HepG2 (cell line): ENCODE data around the gene CMTR2. TPM values are rescaled to one million over a fixed set of nuclear protein-coding genes. Genes with fewer than 3 reads are reported as not detected.

Experiments
- ATAC-seq: fragments of 200-7000 bp; cut with Tn5 transposase; 3 replicates; pipeline ENCODE4 v1.9.1; 2020; ENCODE audit warnings: mild to moderate bottlenecking, moderate library complexity
- BruUV-seq: library from RNA; stranded (reverse); fragments of 400-500 nt; replicated peaks from 2 replicates; lab custom pipeline; 2021; lab: Mats Ljungman, UMichigan
- CTCF ChIA-PET: fragments of 300-600 bp; formaldehyde crosslinking; extraction: SDS; loops from one replicate; lab custom pipeline; 2021; ENCODE audit warnings: low total read pairs, inconsistent platforms, low intra/inter-chr PET ratio; lab: Yijun Ruan, JAX
- POLR2A ChIA-PET: fragments of 350-600 bp; sonication (Branson Sonifier 250); formaldehyde crosslinking; loops from one replicate; lab custom pipeline; 2020; ENCODE audit warnings: antibody characterized with exemption, inconsistent platforms; lab: Yijun Ruan, JAX
- DNase-seq: peaks from one replicate; pipeline ENCODE4 v3.0.0-alpha.2; 2015; ENCODE audit warnings: low spot score
- FAIRE-seq: peaks from 3 replicates; lab custom pipeline; 2011; peaks lifted over from hg19 to GRCh38; lab: Jason Lieb, UNC
- H2AFZ ChIP-seq: one replicate; pipeline ENCODE4 v1.6.1; 2011; ENCODE audit warnings: low read length, inconsistent platforms
- H3K27ac ChIP-seq: fragments of 300-600 bp; 3 replicates; pipeline ENCODE4 v1.8.0; 2011; ENCODE audit warnings: mixed run types, mild to moderate bottlenecking, mixed read lengths, low read length, inconsistent platforms; ENCODE audit not compliant: insufficient read depth; ENCODE audit errors: extremely low read length
- H3K27me3 ChIP-seq, 2 experiments: fragments of 200-600 bp in 1 of 2; 2 replicates in 1 of 2; 3 replicates in 1 of 2; pipeline versions ENCODE4 v1.6.0 to v1.8.0; 2011; ENCODE audit warnings: low read length in 2 of 2, mild to moderate bottlenecking in 2 of 2, moderate library complexity in 2 of 2, inconsistent platforms in 1 of 2; ENCODE audit not compliant: insufficient read depth in 2 of 2, control insufficient read depth in 1 of 2
- H3K36me3 ChIP-seq, 2 experiments: fragments of 200-600 bp in 1 of 2; replicated peaks in 1 of 2; 2 replicates in 1 of 2; 3 replicates in 1 of 2; pipeline versions ENCODE4 v1.5.1 to v1.8.0; 2011; ENCODE audit warnings: low read length in 2 of 2, inconsistent platforms in 1 of 2; ENCODE audit not compliant: insufficient read depth in 2 of 2, control insufficient read depth in 1 of 2
- H3K4me1 ChIP-seq: 2 replicates; pipeline ENCODE4 v1.5.1; 2012; ENCODE audit warnings: low read length, inconsistent platforms; ENCODE audit not compliant: insufficient read depth
- H3K4me2 ChIP-seq: 2 replicates; pipeline ENCODE4 v1.6.0; 2011; ENCODE audit warnings: low read depth, low read length, inconsistent platforms
- H3K4me3 ChIP-seq, 3 experiments: fragments of 200-600 bp in 1 of 3; sonication (generic), shearing (Covaris generic) in 1 of 3; replicated peaks in 1 of 3; 2 replicates each; pipeline ENCODE4 v1.5.1; 2011 to 2016; ENCODE audit warnings: low read length in 3 of 3, inconsistent platforms in 2 of 3, low read depth in 2 of 3, mild to moderate bottlenecking in 2 of 3, control low read depth in 1 of 3, mixed read lengths in 1 of 3; ENCODE audit not compliant: insufficient read depth in 1 of 3
- H3K79me2 ChIP-seq: one replicate; pipeline ENCODE4 v1.6.1; 2011; ENCODE audit warnings: low read length, inconsistent platforms; ENCODE audit not compliant: insufficient read depth
- H3K9ac ChIP-seq: 2 replicates; pipeline ENCODE4 v1.6.0; 2011; ENCODE audit warnings: mild to moderate bottlenecking, low read depth, low read length, inconsistent platforms; ENCODE audit not compliant: insufficient read depth
- H3K9me3 ChIP-seq: 2 replicates; pipeline ENCODE4 v1.5.1; 2012; ENCODE audit warnings: mild to moderate bottlenecking, low read length
- H4K20me1 ChIP-seq: 2 replicates; pipeline ENCODE4 v1.6.0; 2011; ENCODE audit warnings: inconsistent platforms, mild to moderate bottlenecking, low read length, moderate library complexity; ENCODE audit not compliant: insufficient read depth
- BRF2 ChIP-seq: sonication (generic); formaldehyde crosslinking; IDR thresholded peaks from 2 replicates; pipeline ENCODE4 v1.8.1; 2022; ENCODE audit warnings: mild to moderate bottlenecking, missing genetic modification reagents
- CREB1 ChIP-seq, 2 experiments: fragments of 450-650 bp in 1 of 2; IDR thresholded peaks; 2 replicates each; pipeline ENCODE4 v1.6.1; 2016 to 2017; ENCODE audit warnings: control low read depth in 1 of 2, mild to moderate bottlenecking in 1 of 2, missing compliant biosample characterization in 1 of 2, missing genetic modification characterization in 1 of 2
- CTCF ChIP-seq: sonication (generic); formaldehyde crosslinking; IDR thresholded peaks from 2 replicates; pipeline ENCODE4 v1.5.0; 2020; ENCODE audit warnings: mild to moderate bottlenecking, missing genetic modification reagents, moderate library complexity
- IRF9 ChIP-seq: sonication (generic); formaldehyde crosslinking; IDR thresholded peaks from 2 replicates; pipeline ENCODE4 v1.8.0; 2022; ENCODE audit warnings: missing genetic modification reagents, mild to moderate bottlenecking, borderline replicate concordance
- STAG1 ChIP-seq: sonication (generic); formaldehyde crosslinking; IDR thresholded peaks from 2 replicates; pipeline ENCODE4 v1.4.0; 2020; ENCODE audit warnings: missing genetic modification reagents
- ZNF678 ChIP-seq: sonication (generic); formaldehyde crosslinking; IDR thresholded peaks from 2 replicates; pipeline ENCODE4 v1.4.0; 2020; ENCODE audit warnings: mild to moderate bottlenecking, missing genetic modification reagents
- WGBS: methylation state at CpG from one replicate; pipeline ENCODE4 v1.1.6; 2017; ENCODE audit warnings: low lambda C conversion rate; 5-methylcytosine and 5-hydroxymethylcytosine counted together
- in situ Hi-C: cut with HindIII; loops from 2 replicates; pipeline ENCODE4 v1.10.0; 2017; ENCODE audit warnings: low pct_unique_long_range_greater_than_20kb; ENCODE audit not compliant: extremely low pct_ligation_motif_present
- intact Hi-C: fragments of 100-400 bp; cut with micrococcal nuclease; formaldehyde crosslinking; loops from one replicate; pipeline ENCODE4 v1.10.0; 2022; ENCODE audit not compliant: unreplicated experiment
- polyA plus RNA-seq, 8 experiments: library from polyadenylated mRNA; depleted of rRNA in 3 of 8; stranded (reverse) in 7 of 8; unstranded in 1 of 8; fragments of >200 nt; fragmentation: Illumina TruSeq in 4 of 8; extraction: Trizol in 4 of 8; gene quantifications; 2 replicates each; pipeline versions ENCODE4 v1.2.1 to v1.2.3, GENCODE V29; 2011 to 2016; ENCODE audit warnings: low read depth in 4 of 8, missing spikeins in 1 of 8, mixed read lengths in 1 of 8; ENCODE audit not compliant: insufficient read depth in 1 of 8
- total RNA-seq, 5 experiments: library from RNA; depleted of rRNA; stranded (reverse); fragments of >200 nt; fragmentation: Illumina TruSeq; extraction: Trizol; gene quantifications; 2 replicates each; pipeline ENCODE4 v1.2.3, GENCODE V29; 2016; ENCODE audit warnings: low read depth in 1 of 5

Gene CMTR2
- total and polyA plus RNA-seq, 2 of the 13 experiments (the other 11 are each of a cell fraction or from before 2014, with no cell fraction given) = 15.0 to 19.9 TPM

- TF ChIP-seq CTCF (CRISPR knock-in tag) = peak; percentile 12; the same call in 1 of the 2 replicates
- peak; percentile 31; the same call in 1 of the 2 replicates for TF ChIP-seq STAG1
- TF ChIP-seq BRF2 = no peak
- no peak for TF ChIP-seq IRF9 (CRISPR knock-in tag)
Observed at GRCh38 chr16:71249399-71249798, 39.8 kb downstream of the CMTR2 start (continued).

- in situ Hi-C loops = no loop called here
- Histone ChIP-seq H2AFZ (no peak overlapping the region), H3K4me3 (no peak overlapping the region), H3K4me2 (no peak overlapping the region), H3K36me3 (no peaks in the 10 kb centered on the region), H3K9ac (no peak overlapping the region), H3K79me2 (no peaks in the 10 kb centered on the region), H4K20me1 (no peaks in the 10 kb centered on the region), H3K27ac (no peak overlapping the region), H3K27me3 (peaks cover 0 to 11% of the 10 kb centered on the region in 2 experiments; a peak in 2 of 5 replicates), H3K9me3 (no peaks in the 10 kb centered on the region), H3K4me1 (no peaks in the 10 kb centered on the region)
- ChIA-PET POLR2A (no interaction called here), CTCF (no interaction called here)
- no TSS peak for BruUV-seq
- FAIRE-seq (no peak), DNase-seq (no peak), ATAC-seq (no peak)
- WGBS = 37% methylated on average over 7 of the region's 7 CpGs
- intact Hi-C loops = no loop called here
- no peak for TF ChIP-seq ZNF678 (CRISPR knock-in tag)
- TF ChIP-seq CREB1 (IDR thresholded peaks at IDR 0.05) = peak; percentile 71
- no peak for TF ChIP-seq CREB1 (CRISPR knock-in tag; IDR thresholded peaks at IDR 0.05)
Observed at GRCh38 chr16:71247478-71247877, 41.7 kb downstream of the CMTR2 start.
